Gastrocnemius medialis (tissue), 4 donors: ENCODE measurements around the gene KLF16.

Experiments
- CTCF ChIP-seq, 5 experiments: fragments of 450-650 bp in 3 of 5; fragments of 200-600 bp in 2 of 5; sonication (generic) in 2 of 5; IDR thresholded peaks in 4 of 5; conservative IDR thresholded peaks in 1 of 5; 1 replicate in 4 of 5; 2 replicates in 1 of 5; pipeline ENCODE4 v1.5.1; 2016 to 2019; ENCODE audit warnings: antibody characterized with exemption in 5 of 5, mild to moderate bottlenecking in 3 of 5, moderate library complexity in 3 of 5
- POLR2A ChIP-seq, 2 donors: fragments of 450-650 bp; IDR thresholded peaks; one replicate each; pipeline ENCODE4 v1.6.1; 2017; ENCODE audit warnings: antibody characterized with exemption in 2 of 2, mild to moderate bottlenecking in 2 of 2, moderate library complexity in 2 of 2

GRCh38 chr19:1811942-1812425, 51.4 kb downstream of the KLF16 start, which contains the start of gene ATP8B3:
- TF ChIP-seq CTCF (IDR thresholded peaks at IDR 0.05 in 4 of 5, conservative IDR thresholded peaks at IDR 0.05 in 1 of 5): peak in 1 of 5 experiments; percentile 22
- TF ChIP-seq POLR2A (IDR thresholded peaks at IDR 0.05): no peak
